Dermis microvascular lymphatic vessel endothelial cell (primary cell): Measurements from ENCODE around the gene VTI1A. TPM values are rescaled to one million over a fixed set of nuclear protein-coding genes. Genes with fewer than 3 reads are reported as not detected.
"Not testable (repeated sequence)": the region's sequence is repeated elsewhere in the genome, so short reads cannot be mapped to it uniquely, and the experiment has no call there.

Experiments used
- DNase-seq, 2 donors: peaks; one replicate each; pipeline versions ENCODE4 v3.0.0 to v3.0.0-alpha.2; 2010; ENCODE audit warnings: low read depth in 2 of 2
- total RNA-seq: library from RNA; depleted of rRNA; stranded (reverse); fragments of >200 nt; gene quantifications from 2 replicates; pipeline ENCODE4 v1.2.1, GENCODE V29; 2014

VTI1A gene
- total RNA-seq, 1 donor from 2014 or later, result 13.6 TPM

GRCh38 chr10:112454910-112455779 is 8.1 kb downstream of the VTI1A start:
- no peak for DNase-seq

DNA sequence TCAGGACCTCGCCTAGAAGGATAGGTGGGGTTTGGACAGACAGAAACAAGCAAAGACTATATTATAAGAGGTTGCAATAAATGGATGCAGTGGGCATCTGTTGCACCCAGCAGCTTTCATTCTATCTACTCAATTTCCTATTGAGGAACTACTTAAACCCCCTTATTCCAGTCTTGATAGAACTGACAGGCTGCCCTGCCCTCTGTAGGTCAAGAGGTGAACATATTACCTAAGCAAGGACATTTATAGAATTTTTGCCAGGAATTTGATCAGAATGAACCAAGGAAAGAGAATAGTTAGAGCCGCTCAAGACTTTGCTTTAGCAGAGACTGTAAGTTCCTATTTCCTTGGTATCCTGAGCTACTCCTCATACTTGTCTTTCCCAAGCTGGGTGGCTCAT is 9.5 kb downstream of the VTI1A start:
- DNase-seq, result no peak

GRCh38 chr10:112460366-112460765 is 13.4 kb downstream of the VTI1A start:
- DNase-seq, result no peak

DNA sequence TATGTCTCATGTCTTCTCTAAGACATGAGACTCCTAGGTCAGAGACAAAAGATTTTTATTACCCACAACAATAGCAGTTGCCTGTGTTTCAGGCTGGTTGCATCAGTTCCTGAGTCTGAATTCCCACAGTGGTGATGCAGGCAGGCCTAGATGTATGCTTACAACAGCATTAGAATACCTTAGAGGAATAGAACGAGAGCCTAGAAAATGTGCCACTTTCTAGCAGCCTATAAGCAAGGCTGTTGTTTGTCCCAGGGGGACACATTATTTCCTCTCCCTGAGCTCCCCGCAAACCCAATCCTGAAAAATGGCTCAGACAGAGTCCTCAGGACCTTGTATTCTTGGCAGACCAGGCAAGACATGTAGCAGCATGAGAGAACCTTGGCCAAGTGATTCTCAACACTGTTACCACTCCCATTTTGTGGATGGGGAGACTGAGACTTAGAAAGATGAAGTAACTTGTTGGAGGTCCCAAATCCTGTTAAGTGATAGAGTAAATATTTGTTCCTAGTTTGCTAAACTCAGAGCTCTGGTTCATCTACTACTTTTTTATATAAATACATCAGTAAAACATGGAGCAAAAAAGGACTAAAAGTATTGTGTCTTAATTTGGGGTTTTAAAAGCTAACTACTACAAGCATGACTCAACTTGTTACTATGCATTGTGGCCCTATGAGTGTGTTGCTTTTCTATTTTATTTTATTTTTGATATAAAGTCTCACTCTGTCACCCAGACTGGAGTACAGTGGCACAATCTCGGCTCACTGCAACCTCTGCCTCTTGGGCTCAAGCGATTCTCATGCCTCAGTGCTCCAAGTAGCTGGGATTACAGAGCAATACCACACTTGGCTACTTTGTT is 14.2 kb downstream of the VTI1A start:
- DNase-seq, result peak in 1 of 2 donors; percentile 37

- not testable (repeated sequence) for DNase-seq
Observed at GRCh38 chr10:112464074-112464473, 17.1 kb downstream of the VTI1A start.

GRCh38 chr10:112465299-112465883 is 18.4 kb downstream of the VTI1A start:
- no peak for DNase-seq

GRCh38 chr10:112466802-112467201 is 19.8 kb downstream of the VTI1A start:
- DNase-seq, result no peak

- DNase-seq, result peak in 1 of 2 donors; percentile 9
Observed at GRCh38 chr10:112467541-112468075, 20.6 kb downstream of the VTI1A start.

DNA sequence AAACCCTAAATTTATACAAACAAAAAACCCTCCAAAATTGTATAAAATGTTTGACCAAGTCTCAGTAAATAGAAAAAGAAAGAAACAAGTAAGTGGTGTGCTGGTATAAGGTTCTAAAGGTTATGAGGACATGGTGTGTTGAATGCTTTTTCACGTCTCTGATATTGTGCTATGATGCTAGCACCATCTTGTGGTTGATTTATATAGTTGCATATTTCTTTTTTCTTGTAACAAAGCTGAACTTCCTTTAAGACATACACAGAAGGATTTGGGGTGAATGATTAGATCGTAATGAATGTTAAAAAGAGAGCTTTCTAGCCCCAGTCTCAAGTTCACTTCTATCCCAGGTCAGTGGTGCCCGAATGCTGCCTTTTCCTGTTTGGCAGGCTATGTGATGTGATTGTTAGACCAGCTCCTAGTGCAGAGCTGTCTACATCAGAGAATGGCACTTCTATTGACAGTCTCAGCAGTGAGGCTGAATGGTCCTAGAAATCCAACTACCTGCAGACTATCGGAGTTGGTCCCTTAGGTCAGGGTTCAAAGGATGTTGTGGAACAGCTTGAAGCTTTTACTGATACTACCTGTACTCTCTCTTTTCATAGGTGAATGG is 25.0 kb downstream of the VTI1A start:
- peak; percentile 55 to 65 for DNase-seq

GRCh38 chr10:112475575-112476218 is 28.7 kb downstream of the VTI1A start:
- DNase-seq, result peak; percentile 17 to 29

- no peak for DNase-seq
Observed at GRCh38 chr10:112481602-112482001, 34.6 kb downstream of the VTI1A start.

GRCh38 chr10:112484399-112484798 is 37.4 kb downstream of the VTI1A start:
- no peak for DNase-seq

DNA sequence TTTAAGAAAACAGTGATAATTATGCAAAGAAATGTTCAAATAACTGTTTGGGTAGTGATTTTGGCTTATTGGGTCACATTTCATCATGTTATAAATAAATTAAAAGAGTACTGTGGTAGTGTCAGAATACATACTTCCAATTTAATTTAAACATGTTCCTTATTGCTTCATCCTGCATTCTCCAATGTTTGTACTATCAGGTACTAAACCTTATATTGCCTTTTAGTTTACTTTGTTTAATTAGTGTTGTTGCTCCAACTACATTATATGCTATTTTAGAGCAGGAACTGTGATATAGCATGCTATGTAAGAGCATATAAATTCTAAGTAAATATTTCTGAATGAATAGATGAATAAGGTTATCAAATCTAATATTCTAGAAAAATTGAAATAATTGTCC is 40.9 kb downstream of the VTI1A start:
- DNase-seq, result no peak

DNA sequence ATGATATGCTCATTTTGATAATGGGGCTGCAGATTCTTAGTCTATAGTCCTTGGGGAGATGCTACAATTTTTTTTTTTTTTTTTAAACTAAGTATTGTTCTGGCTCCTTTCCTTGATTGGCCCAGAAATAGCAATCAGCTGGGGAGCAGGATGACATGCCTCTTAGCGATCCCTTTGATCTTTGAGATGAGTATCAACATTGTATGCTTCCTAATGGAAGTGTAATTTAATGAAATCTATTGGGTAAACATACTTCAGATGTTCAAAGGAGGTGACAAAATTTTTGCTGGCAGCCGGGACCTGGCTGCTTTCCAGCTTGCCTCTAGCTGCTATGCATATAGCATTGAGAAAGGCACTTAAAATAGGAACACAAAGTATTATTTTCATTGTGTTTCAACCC is 43.5 kb downstream of the VTI1A start:
- peak in 1 of 2 donors; percentile 8 for DNase-seq

- DNase-seq, result no peak
Observed at GRCh38 chr10:112491144-112491543, 44.1 kb downstream of the VTI1A start.

DNA sequence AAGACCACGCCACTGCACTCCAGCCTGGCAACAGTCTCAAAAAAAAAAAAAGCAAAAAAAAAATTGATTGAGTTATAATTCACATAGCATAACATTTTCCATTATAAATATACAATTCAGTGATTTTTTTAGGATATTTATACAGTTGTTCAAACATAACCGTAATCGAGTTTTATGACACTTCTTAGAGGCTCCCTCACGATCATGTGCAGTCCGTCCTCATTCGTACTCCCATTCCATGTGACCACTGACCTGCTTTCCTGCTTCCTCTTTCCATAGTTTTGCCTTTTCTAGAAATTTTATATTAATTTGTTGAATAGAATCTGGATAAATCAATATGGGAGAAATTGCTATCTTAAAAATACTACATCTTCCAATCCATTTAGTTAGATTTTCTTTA is 45.7 kb downstream of the VTI1A start:
- DNase-seq, result no peak

GRCh38 chr10:112497347-112497950 is 50.4 kb downstream of the VTI1A start:
- no peak for DNase-seq

GRCh38 chr10:112498806-112499205 is 51.8 kb downstream of the VTI1A start:
- no peak for DNase-seq

DNA sequence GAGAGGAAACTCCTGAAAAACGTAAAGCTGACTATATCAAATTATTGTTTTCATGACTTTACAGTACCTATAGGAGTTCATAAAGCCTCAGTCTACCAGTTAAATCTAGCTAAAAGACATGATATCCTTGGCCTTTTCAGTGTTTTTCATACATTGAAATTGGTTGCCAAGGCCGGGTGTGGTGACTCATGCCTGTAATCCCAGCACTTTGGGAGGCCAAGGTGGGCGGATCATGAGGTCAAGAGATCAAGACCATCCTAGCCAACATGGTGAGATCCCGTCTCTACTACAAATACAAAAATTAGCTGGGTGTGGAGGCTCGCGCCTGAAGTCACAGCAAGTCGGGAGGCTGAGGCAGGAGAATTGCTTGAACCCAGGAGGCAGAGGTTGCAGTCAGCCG is 53.0 kb downstream of the VTI1A start:
- DNase-seq, result not testable (repeated sequence)

- no peak for DNase-seq
Observed at GRCh38 chr10:112502536-112502935, 55.5 kb downstream of the VTI1A start.
